Common myeloid progenitor, CD34-positive (primary cell): ENCODE data around the gene CRYZL1.

ENCODE experiments used
- CTCF ChIA-PET: fragments of 350-600 bp; sonication (Branson Sonifier 250); formaldehyde crosslinking; loops from one replicate; lab custom pipeline; 2021; ENCODE audit warnings: antibody characterized with exemption; lab: Charles Lee
- POLR2A ChIA-PET: fragments of 350-600 bp; sonication (Branson Sonifier 250); formaldehyde crosslinking; loops from one replicate; lab custom pipeline; 2021; ENCODE audit warnings: antibody characterized with exemption; lab: Charles Lee
- DNase-seq, 3 donors: peaks; one replicate each; pipeline versions ENCODE4 v3.0.0 to v3.0.0-alpha.2; 2013
- H3K27ac ChIP-seq, 2 experiments: 1 replicate in 1 of 2; 2 replicates in 1 of 2; pipeline ENCODE4 v1.7.0; 2013; ENCODE audit warnings: inconsistent platforms in 2 of 2, low read length in 2 of 2, mild to moderate bottlenecking in 2 of 2, low read depth in 1 of 2, moderate library complexity in 1 of 2; ENCODE audit not compliant: severe bottlenecking in 2 of 2, insufficient read depth in 1 of 2, poor library complexity in 1 of 2
- H3K27me3 ChIP-seq, 5 experiments: replicated peaks in 2 of 5; 1 replicate in 3 of 5; 2 replicates in 2 of 5; pipeline versions ENCODE4 v1.6.1 to v1.7.0; 2013; ENCODE audit warnings: low read length in 4 of 5, mild to moderate bottlenecking in 2 of 5, moderate library complexity in 2 of 5, inconsistent platforms in 1 of 5; ENCODE audit not compliant: insufficient read depth in 5 of 5, control insufficient read depth in 4 of 5
- H3K36me3 ChIP-seq, 4 experiments: 1 replicate in 2 of 4; 2 replicates in 2 of 4; pipeline versions ENCODE4 v1.6.1 to v1.7.0; 2013; ENCODE audit warnings: low read length in 3 of 4, control low read depth in 1 of 4, mild to moderate bottlenecking in 1 of 4; ENCODE audit not compliant: control insufficient read depth in 4 of 4, insufficient read depth in 4 of 4
- H3K4me1 ChIP-seq, 4 experiments: 1 replicate in 3 of 4; 2 replicates in 1 of 4; pipeline versions ENCODE4 v1.6.1 to v1.7.1; 2013; ENCODE audit warnings: low read length in 3 of 4, mild to moderate bottlenecking in 3 of 4, control low read depth in 1 of 4, inconsistent platforms in 1 of 4, moderate library complexity in 1 of 4; ENCODE audit not compliant: control insufficient read depth in 4 of 4, insufficient read depth in 4 of 4; ENCODE audit errors: control extremely low read depth in 1 of 4
- H3K4me3 ChIP-seq, 7 experiments: 1 replicate in 4 of 7; 2 replicates in 3 of 7; pipeline versions ENCODE4 v1.5.1 to v1.7.0; 2013; ENCODE audit warnings: mild to moderate bottlenecking in 7 of 7, low read length in 6 of 7, moderate library complexity in 6 of 7, inconsistent platforms in 2 of 7, low read depth in 2 of 7, control low read depth in 1 of 7; ENCODE audit not compliant: insufficient read depth in 4 of 7, control insufficient read depth in 1 of 7; ENCODE audit errors: extremely low read depth in 1 of 7
- H3K9me3 ChIP-seq, 5 experiments: 1 replicate in 4 of 5; 2 replicates in 1 of 5; pipeline versions ENCODE4 v1.6.1 to v1.7.1; 2013; ENCODE audit warnings: low read length in 4 of 5, mild to moderate bottlenecking in 2 of 5, inconsistent platforms in 1 of 5, low read depth in 1 of 5, moderate library complexity in 1 of 5; ENCODE audit not compliant: control insufficient read depth in 4 of 5, insufficient read depth in 2 of 5; ENCODE audit errors: control extremely low read depth in 1 of 5
- WGBS: methylation state at CpG from one replicate; pipeline ENCODE4 v1.1.5; 2013; ENCODE audit not compliant: insufficient coverage; 5-methylcytosine and 5-hydroxymethylcytosine counted together

The CRYZL1 gene

GRCh38 chr21:33673473-33673872 is 31.9 kb upstream of the CRYZL1 start:
- DNase-seq, result no peak
- 98% methylated on average over 7 of the region's 8 CpGs for WGBS
- H3K27ac ChIP-seq, result no peak overlapping the region

GRCh38 chr21:33670076-33670978 is 28.8 kb upstream of the CRYZL1 start:
- CTCF ChIA-PET, result no interaction called here
- 100% methylated on average over 2 of the region's 6 CpGs for WGBS
- H3K27ac ChIP-seq, result no peak overlapping the region
- H3K9me3 ChIP-seq, result no peaks in the 10 kb centered on the region
- POLR2A ChIA-PET, result interaction anchor here (0.8 kb wide), 1 partner anchor 36 kb away, joined by 3 read pairs; no protein-coding TSS in a partner anchor
- no peaks in the 10 kb centered on the region for H3K36me3 ChIP-seq
- H3K4me3 ChIP-seq, result no peak overlapping the region
- DNase-seq, result no peak
- no peaks in the 10 kb centered on the region for H3K4me1 ChIP-seq
- H3K27me3 ChIP-seq, result no peaks in the 10 kb centered on the region

More at GRCh38 chr21:33673473-33673872, 31.9 kb upstream of the CRYZL1 start:
- Histone ChIP-seq H3K4me3 (no peak overlapping the region), H3K27me3 (no peaks in the 10 kb centered on the region), H3K4me1 (no peaks in the 10 kb centered on the region), H3K9me3 (no peaks in the 10 kb centered on the region), H3K36me3 (no peaks in the 10 kb centered on the region)
- POLR2A ChIA-PET, result no interaction called here
- CTCF ChIA-PET, result no interaction called here

GRCh38 chr21:33668620-33669019 is 27.1 kb upstream of the CRYZL1 start:
- 100% methylated on average over 2 of the region's 2 CpGs for WGBS
- POLR2A ChIA-PET, result no interaction called here
- Histone ChIP-seq H3K4me3 (no peak overlapping the region), H3K4me1 (no peaks in the 10 kb centered on the region), H3K36me3 (no peaks in the 10 kb centered on the region), H3K9me3 (no peaks in the 10 kb centered on the region), H3K27ac (no peak overlapping the region), H3K27me3 (no peaks in the 10 kb centered on the region)
- DNase-seq, result no peak
- CTCF ChIA-PET, result interaction anchor here (1.1 kb wide), 1 partner anchor 17 kb away, joined by 3 read pairs; no protein-coding TSS in a partner anchor

GRCh38 chr21:33668180-33668579 is 26.6 kb upstream of the CRYZL1 start:
- H3K36me3 ChIP-seq, result no peaks in the 10 kb centered on the region

GRCh38 chr21:33667636-33668035 is 26.1 kb upstream of the CRYZL1 start:
- POLR2A ChIA-PET, result no interaction called here

More at GRCh38 chr21:33668180-33668579, 26.6 kb upstream of the CRYZL1 start:
- Histone ChIP-seq H3K9me3 (no peaks in the 10 kb centered on the region), H3K27me3 (no peaks in the 10 kb centered on the region), H3K4me3 (no peak overlapping the region), H3K27ac (no peak overlapping the region), H3K4me1 (no peaks in the 10 kb centered on the region)
- DNase-seq, result no peak
- WGBS, result 100% methylated on average over 2 of the region's 4 CpGs
- CTCF ChIA-PET, result interaction anchor here (1.1 kb wide), 1 partner anchor 18 kb away, joined by 3 read pairs; no protein-coding TSS in a partner anchor
- POLR2A ChIA-PET, result no interaction called here

GRCh38 chr21:33666153-33666552 is 24.6 kb upstream of the CRYZL1 start:
- H3K27me3 ChIP-seq, result no peaks in the 10 kb centered on the region
- POLR2A ChIA-PET, result no interaction called here
- DNase-seq, result no peak
- CTCF ChIA-PET, result no interaction called here
- no peak overlapping the region for H3K27ac ChIP-seq
- no peaks in the 10 kb centered on the region for H3K36me3 ChIP-seq
- WGBS, result no CpG with 5 or more reads among the region's 2 CpGs
- H3K9me3 ChIP-seq, result no peaks in the 10 kb centered on the region
- no peak overlapping the region for H3K4me3 ChIP-seq
- no peaks in the 10 kb centered on the region for H3K4me1 ChIP-seq

More at GRCh38 chr21:33667636-33668035, 26.1 kb upstream of the CRYZL1 start:
- H3K9me3 ChIP-seq, result no peaks in the 10 kb centered on the region
- no peaks in the 10 kb centered on the region for H3K36me3 ChIP-seq
- 100% methylated on average over 5 of the region's 6 CpGs for WGBS
- no peak for DNase-seq
- H3K27ac ChIP-seq, result no peak overlapping the region
- H3K4me1 ChIP-seq, result no peaks in the 10 kb centered on the region
- H3K4me3 ChIP-seq, result no peak overlapping the region
- CTCF ChIA-PET, result no interaction called here
- no peaks in the 10 kb centered on the region for H3K27me3 ChIP-seq

- no peak overlapping the region for H3K4me3 ChIP-seq
- ChIA-PET CTCF (no interaction called here), POLR2A (no interaction called here)
- DNase-seq, result no peak
- 100% methylated on average over 2 of the region's 3 CpGs for WGBS
- H3K4me1 ChIP-seq, result no peaks in the 10 kb centered on the region
- H3K36me3 ChIP-seq, result no peaks in the 10 kb centered on the region
- H3K27me3 ChIP-seq, result no peaks in the 10 kb centered on the region
- H3K27ac ChIP-seq, result no peak overlapping the region
- H3K9me3 ChIP-seq, result no peaks in the 10 kb centered on the region
These were observed 22.6 kb upstream of the CRYZL1 start for GRCh38 chr21:33664135-33664534.
